Gastroesophageal sphincter (tissue), 4 donors: ENCODE measurements around the gene GABARAPL2. TPM values are rescaled to one million over a fixed set of nuclear protein-coding genes. Genes with fewer than 3 reads are reported as not detected.

Experiments
- ATAC-seq: fragments of 150-250 bp; one replicate; pipeline ENCODE4 v1.9.1; 2016; ENCODE audit warnings: mild to moderate bottlenecking, moderate library complexity
- H3K27ac ChIP-seq, 4 donors: fragments of 200-600 bp; sonication (generic) in 3 of 4; 1 replicate in 3 of 4; 2 replicates in 1 of 4; pipeline ENCODE4 v1.5.1; 2016 to 2019
- H3K27me3 ChIP-seq: fragments of 200-600 bp; sonication (generic); one replicate; pipeline ENCODE4 v1.5.1; 2019
- H3K36me3 ChIP-seq, 2 donors: fragments of 200-600 bp; sonication (generic); one replicate each; pipeline ENCODE4 v1.5.1; 2019; ENCODE audit warnings: control low read depth in 1 of 2
- H3K4me1 ChIP-seq, 3 donors: fragments of 200-600 bp; sonication (generic); 1 replicate in 2 of 3; 2 replicates in 1 of 3; pipeline ENCODE4 v1.5.1; 2016 to 2019; ENCODE audit warnings: control low read depth in 2 of 3
- H3K4me3 ChIP-seq, 2 donors: fragments of 200-600 bp; sonication (generic); one replicate each; pipeline ENCODE4 v1.5.1; 2019; ENCODE audit warnings: mild to moderate bottlenecking in 1 of 2, moderate library complexity in 1 of 2
- H3K9me3 ChIP-seq, 3 donors: fragments of 200-600 bp; sonication (generic); one replicate each; pipeline ENCODE4 v1.5.1; 2017 to 2019; ENCODE audit warnings: control low read depth in 2 of 3
- EP300 ChIP-seq: sonication (generic); formaldehyde crosslinking; IDR thresholded peaks from one replicate; pipeline ENCODE4 v1.6.1; 2017; ENCODE audit warnings: antibody characterized with exemption, mild to moderate bottlenecking
- POLR2A ChIP-seq, 2 donors: fragments of 450-650 bp; IDR thresholded peaks; one replicate each; pipeline ENCODE4 v1.6.1; 2017; ENCODE audit warnings: antibody characterized with exemption in 2 of 2, mild to moderate bottlenecking in 2 of 2, moderate library complexity in 1 of 2
- POLR2AphosphoS5 ChIP-seq: sonication (generic); formaldehyde crosslinking; IDR thresholded peaks from one replicate; pipeline ENCODE4 v1.6.1; 2017; ENCODE audit warnings: antibody characterized with exemption
- WGBS, 2 donors: methylation state at CpG; one replicate each; pipeline ENCODE4 v1.1.5; 2018; ENCODE audit warnings: low coverage in 1 of 2; 5-methylcytosine and 5-hydroxymethylcytosine counted together
- total RNA-seq, 4 donors: library from RNA; depleted of rRNA; stranded (reverse); fragments of >200 nt; gene quantifications; one replicate each; pipeline ENCODE4 v1.1.0, GENCODE V29; 2016
- TF ChIP-seq, protein P1 (sequence below), 4 experiments: fragments of 200-600 bp in 2 of 4; fragments of 450-650 bp in 2 of 4; sonication (generic) in 1 of 4; IDR thresholded peaks; one replicate each; pipeline ENCODE4 v1.5.1; 2017 to 2019; ENCODE audit warnings: antibody characterized with exemption in 4 of 4, mild to moderate bottlenecking in 2 of 4, moderate library complexity in 2 of 4

GABARAPL2 gene
- total RNA-seq, 4 donors from 2014 or later, result 87.4 to 118 (median 92.0) TPM

DNA sequence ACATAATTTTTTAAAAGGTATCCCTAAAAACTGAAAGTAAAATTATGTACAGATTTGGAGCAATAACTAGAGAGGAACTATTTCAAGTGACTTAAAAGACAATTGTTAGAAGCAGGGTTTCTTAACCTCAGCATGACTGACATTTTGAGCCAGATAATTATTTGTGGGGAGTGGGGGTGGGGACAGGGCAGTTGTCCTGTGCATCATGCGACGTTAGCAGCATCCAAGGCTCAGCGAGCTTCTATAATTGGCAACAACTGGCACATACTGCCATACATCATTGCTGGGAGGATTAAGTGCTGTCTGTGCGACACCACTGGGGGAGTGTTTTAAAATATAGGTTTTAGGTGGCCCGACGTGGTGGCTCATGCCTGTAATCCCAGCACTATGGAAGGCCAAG, 27.1 kb downstream of the GABARAPL2 start:
- no peak overlapping the region for H3K27ac ChIP-seq
- ATAC-seq, result no peak
- no peaks in the 10 kb centered on the region for H3K27me3 ChIP-seq
- H3K4me3 ChIP-seq, result no peak overlapping the region
- TF ChIP-seq POLR2AphosphoS5, result no peak
- TF ChIP-seq EP300, result no peak
- TF ChIP-seq, protein P1, sequence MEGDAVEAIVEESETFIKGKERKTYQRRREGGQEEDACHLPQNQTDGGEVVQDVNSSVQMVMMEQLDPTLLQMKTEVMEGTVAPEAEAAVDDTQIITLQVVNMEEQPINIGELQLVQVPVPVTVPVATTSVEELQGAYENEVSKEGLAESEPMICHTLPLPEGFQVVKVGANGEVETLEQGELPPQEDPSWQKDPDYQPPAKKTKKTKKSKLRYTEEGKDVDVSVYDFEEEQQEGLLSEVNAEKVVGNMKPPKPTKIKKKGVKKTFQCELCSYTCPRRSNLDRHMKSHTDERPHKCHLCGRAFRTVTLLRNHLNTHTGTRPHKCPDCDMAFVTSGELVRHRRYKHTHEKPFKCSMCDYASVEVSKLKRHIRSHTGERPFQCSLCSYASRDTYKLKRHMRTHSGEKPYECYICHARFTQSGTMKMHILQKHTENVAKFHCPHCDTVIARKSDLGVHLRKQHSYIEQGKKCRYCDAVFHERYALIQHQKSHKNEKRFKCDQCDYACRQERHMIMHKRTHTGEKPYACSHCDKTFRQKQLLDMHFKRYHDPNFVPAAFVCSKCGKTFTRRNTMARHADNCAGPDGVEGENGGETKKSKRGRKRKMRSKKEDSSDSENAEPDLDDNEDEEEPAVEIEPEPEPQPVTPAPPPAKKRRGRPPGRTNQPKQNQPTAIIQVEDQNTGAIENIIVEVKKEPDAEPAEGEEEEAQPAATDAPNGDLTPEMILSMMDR (IDR thresholded peaks at IDR 0.05), result no peak
- TF ChIP-seq POLR2A (IDR thresholded peaks at IDR 0.05), result no peak
- H3K9me3 ChIP-seq, result no peaks in the 10 kb centered on the region
- H3K4me1 ChIP-seq, result peaks cover 0 to 37% (median 3%) of the 10 kb centered on the region in 3 donors
- H3K36me3 ChIP-seq, result peaks cover 0 to 31% of the 10 kb centered on the region in 2 donors
- WGBS, 2 donors, result 81 to 95% methylated on average over 4 to 6 of the region's 6 CpGs

DNA sequence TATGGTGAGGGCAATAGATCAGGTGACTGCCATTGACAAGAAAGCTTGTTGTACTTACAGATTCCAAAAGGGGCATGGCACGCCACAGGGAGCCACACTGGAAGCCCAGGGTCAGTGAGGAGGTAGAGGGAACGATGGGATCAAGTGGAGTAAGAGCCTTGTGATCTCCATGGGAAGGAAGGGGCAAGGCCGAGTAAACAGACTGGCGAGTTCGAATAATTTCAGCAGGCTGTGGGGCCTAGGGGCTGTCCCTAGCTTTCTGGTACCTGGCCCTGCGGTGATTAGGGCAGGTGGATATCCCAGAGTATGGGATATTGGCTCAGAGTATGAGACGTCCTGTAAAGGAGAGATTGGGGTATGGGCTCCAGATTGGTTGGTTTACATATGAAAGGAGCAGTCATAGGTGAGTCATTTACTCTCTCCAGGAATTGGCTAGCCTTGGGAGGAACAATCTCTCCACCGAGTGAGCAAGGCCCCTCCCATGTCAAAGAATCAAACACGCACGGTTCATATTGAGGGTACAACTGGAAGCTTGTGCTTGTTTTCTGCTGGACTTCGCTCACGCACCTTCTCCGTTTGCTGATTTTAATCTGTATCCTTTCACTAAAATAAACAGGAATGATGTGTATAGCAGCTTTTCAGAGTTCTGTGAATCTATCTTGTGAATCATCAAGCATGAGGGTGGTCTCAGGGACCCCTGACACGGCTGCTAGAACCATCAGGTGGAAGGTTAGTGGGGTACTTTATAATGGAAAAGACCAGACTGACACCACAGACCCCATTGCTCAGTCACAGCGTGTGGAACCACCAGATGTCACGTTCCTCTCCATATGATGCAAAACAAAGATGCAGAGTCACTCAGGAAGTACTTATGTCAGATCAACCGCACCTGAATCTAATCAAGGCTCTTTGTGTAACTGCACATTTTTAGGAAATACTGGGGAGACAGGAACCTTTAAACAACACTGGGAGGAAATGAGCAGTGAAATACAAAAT, 27.9 kb downstream of the GABARAPL2 start:
- ATAC-seq, result peak; percentile 33
- peaks cover 0 to 38% of the 10 kb centered on the region in 2 donors for H3K36me3 ChIP-seq
- WGBS, 2 donors, result 67 to 78% methylated on average over 16 to 17 of the region's 17 CpGs
- H3K9me3 ChIP-seq, result no peaks in the 10 kb centered on the region
- no peak overlapping the region for H3K4me3 ChIP-seq
- H3K27ac ChIP-seq, result peak overlapping the region in 2 of 4 donors; percentile 14 to 21
- TF ChIP-seq EP300 (no peak), POLR2A (IDR thresholded peaks at IDR 0.05) (no peak), POLR2AphosphoS5 (no peak)
- TF ChIP-seq, protein P1 (IDR thresholded peaks at IDR 0.05), result no peak
- H3K27me3 ChIP-seq, result no peaks in the 10 kb centered on the region
- H3K4me1 ChIP-seq, result peaks cover 0 to 34% (median 3%) of the 10 kb centered on the region in 3 donors

DNA sequence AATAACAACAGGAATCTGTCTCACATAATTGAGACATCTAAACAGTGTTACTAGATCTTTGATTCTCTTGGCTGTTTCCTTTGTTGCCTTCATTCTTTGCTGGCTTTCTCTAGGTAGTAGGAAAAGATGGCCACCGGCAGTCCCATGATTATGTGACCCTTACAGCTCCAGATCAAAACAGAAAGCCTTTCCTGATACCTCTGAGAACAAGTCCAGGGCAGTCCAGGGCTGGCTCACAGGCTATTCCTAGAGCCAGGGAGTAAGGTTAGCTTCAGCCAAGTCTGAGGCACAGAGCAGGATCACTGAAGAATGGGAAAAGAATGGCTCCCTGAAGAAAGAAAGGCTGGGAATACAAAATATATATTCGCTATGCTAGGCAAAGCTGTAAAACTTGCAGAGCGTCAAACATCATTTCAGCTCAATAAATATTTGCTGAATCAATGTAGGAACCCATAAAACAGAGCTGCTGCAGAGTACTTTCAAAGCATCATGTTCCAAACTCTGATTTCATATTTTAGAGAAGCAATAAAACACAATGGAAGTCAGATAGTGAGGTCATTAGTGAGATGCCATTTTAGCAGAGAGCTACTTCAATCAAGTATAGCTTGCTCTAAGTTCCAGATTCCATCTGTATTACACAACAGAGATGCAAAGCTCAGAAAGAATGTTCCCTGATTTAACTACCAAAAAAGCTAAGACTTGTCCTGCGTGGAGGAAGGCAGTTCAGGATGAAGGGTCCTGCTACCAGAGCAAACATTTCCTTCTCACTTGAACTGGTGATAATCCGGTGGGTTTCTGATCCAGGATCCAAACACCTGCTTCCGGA, 33.5 kb downstream of the GABARAPL2 start:
- Histone ChIP-seq H3K4me1 (no peaks in the 10 kb centered on the region), H3K4me3 (no peak overlapping the region), H3K27ac (no peak overlapping the region), H3K36me3 (peaks cover 3 to 78% of the 10 kb centered on the region in 2 donors), H3K9me3 (no peaks in the 10 kb centered on the region), H3K27me3 (no peaks in the 10 kb centered on the region)
- ATAC-seq, result no peak
- WGBS, 2 donors, result 81 to 90% methylated on average over 4 to 5 of the region's 6 CpGs
- TF ChIP-seq EP300 (no peak), POLR2AphosphoS5 (no peak), POLR2A (IDR thresholded peaks at IDR 0.05) (no peak)
- TF ChIP-seq, protein P1 (IDR thresholded peaks at IDR 0.05), result no peak

DNA sequence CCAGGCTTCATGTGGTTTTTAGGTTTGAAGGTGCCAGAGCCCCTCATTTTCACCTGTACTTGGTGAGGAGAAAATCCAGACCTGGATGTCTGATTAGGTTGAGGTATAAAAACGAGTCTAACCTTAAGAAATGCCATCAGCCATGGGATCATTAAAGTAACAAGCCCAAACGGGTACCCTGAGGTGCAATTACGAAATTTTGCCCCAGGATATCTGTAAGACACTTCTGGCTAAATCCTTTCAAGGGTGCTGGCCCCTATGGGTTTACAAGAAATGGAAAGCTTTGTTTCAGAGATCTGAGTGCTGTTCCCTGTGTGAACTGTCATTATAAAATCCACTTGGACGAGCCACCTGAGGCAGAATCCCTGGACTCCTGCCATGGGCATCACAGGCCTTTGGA, 37.1 kb downstream of the GABARAPL2 start:
- Histone ChIP-seq H3K36me3 (peaks cover 3 to 84% of the 10 kb centered on the region in 2 donors), H3K4me1 (no peaks in the 10 kb centered on the region)
- WGBS, 2 donors, result 83 to 87% methylated on average over 3 to 4 of the region's 4 CpGs

More for the DNA sequence above, 37.1 kb downstream of the GABARAPL2 start:
- Histone ChIP-seq H3K9me3 (no peaks in the 10 kb centered on the region), H3K27me3 (no peaks in the 10 kb centered on the region), H3K4me3 (no peak overlapping the region), H3K27ac (no peak overlapping the region)
- no peak for TF ChIP-seq POLR2AphosphoS5
- TF ChIP-seq, protein P1 (IDR thresholded peaks at IDR 0.05), result no peak
- TF ChIP-seq EP300, result no peak
- TF ChIP-seq POLR2A (IDR thresholded peaks at IDR 0.05), result no peak
- no peak for ATAC-seq
